ENCODE measurements around the gene WNT9B.

The WNT9B gene

DNA sequence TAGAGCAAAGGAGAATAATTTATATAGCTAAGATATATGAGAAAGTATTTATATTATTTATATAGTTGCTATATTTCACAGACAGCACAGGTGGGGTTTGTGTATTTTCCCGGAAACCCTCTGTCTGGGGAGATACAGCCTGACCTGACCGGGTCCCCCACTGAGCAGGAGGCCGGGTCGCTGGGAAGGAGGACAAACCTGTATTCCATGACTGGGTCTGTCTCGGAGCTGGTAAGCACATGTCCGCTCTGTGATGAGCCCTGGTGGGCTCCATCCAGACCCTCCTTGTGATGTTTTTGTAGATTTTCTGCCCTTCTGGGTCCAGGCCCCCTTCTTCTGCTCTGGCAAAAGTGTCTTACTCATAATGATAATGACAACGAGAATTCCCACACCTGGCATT is 27.7 kb downstream of the WNT9B start:
- in situ Hi-C loops (cut with MboI; ENCODE audit: low sequenced_read_pairs): no loop called here

DNA sequence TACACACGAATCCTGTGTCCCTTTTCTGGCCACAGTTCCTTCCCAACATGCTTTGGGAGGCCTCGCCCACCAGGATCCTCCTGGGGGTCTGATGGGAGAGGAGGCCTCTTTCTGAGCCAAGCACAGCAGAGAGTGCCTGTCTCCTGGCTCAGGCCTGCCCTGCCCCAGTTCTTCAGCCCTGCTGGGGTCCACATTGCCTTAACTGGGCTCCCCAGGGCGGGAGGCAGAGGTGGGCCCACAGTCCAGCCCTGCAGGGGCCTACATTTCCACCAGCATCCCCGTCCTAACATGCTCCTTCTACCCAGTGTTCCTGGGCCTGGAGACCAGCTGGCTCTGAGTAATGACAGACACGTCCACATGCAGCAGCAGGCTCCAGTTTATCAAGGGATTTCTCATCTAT is 29.6 kb downstream of the WNT9B start:
- in situ Hi-C loops (cut with MboI; ENCODE audit: low sequenced_read_pairs): no loop called here

DNA sequence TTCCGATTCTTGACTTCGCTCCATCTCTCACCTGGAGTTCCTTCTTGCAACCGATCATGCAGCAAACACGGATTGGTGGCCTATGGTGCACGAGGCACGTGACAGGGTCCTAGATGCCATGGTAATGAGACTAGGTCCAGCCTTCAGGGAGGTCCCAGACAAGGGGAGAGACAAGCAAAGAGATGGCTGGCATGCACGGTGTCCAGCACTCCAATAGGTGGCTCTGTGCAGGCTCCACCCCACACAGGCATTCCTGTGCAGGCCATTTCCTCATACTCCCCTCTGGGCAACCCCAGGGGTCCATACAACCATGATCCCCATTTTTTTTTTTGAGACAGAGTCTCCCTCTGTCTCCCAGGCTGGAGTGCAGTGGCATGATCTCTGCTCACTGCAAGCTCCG is 31.3 kb downstream of the WNT9B start:
- in situ Hi-C loops (cut with MboI; ENCODE audit: low sequenced_read_pairs): no loop called here

DNA sequence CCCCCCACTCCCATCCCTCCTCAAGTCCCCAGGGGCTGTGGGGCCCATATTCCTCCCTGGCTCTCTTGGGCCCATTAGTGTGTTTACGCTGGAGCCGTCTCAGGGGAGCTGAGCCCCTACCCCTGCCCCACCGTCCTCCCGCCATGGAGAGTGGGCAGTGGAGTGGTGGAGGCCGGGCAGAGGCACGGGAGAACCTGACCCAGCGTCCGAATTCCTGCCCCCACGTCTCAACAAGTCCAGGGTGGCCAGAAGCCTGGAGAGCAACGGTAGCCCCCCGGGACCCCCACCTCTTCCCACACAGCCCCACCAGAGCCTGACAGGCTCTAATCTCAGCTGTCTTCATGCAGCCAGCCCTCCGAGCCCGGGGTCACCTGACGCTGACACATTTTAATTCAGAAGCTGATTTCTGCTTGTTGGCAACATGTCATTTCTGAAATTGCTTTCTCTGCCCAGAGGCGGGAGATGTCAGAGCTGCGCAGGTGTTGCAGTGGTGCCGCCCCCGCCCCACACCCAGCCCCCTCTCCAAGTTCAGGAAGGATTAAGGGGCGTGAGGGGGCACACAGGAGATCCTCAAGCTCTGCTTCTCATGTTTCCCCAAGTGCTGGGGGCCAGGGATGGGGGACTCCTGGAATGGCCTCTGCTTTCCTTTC is 32.6 kb downstream of the WNT9B start:
- in situ Hi-C loops (cut with MboI; ENCODE audit: low sequenced_read_pairs): no loop called here

DNA sequence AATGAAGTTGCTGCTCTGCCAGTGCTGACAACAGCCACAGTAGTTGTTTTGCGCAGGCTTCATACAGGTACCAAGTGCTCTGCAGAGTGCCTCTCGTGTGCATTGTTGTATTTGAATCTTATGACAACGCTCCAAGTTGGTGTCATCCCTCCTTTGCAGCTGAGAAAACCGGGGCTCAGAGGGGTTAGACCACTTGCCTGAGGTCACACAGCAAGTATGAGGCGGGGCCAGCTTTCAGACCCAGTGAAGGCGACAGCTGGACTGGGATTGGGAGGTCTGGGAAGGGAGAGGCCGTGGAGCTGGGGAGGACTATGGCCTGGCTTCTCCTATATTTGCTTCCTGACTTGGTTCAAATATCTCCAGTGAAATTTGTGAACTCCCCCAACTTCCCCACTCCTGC is 33.2 kb downstream of the WNT9B start:
- in situ Hi-C loops (cut with MboI; ENCODE audit: low sequenced_read_pairs): no loop called here

DNA sequence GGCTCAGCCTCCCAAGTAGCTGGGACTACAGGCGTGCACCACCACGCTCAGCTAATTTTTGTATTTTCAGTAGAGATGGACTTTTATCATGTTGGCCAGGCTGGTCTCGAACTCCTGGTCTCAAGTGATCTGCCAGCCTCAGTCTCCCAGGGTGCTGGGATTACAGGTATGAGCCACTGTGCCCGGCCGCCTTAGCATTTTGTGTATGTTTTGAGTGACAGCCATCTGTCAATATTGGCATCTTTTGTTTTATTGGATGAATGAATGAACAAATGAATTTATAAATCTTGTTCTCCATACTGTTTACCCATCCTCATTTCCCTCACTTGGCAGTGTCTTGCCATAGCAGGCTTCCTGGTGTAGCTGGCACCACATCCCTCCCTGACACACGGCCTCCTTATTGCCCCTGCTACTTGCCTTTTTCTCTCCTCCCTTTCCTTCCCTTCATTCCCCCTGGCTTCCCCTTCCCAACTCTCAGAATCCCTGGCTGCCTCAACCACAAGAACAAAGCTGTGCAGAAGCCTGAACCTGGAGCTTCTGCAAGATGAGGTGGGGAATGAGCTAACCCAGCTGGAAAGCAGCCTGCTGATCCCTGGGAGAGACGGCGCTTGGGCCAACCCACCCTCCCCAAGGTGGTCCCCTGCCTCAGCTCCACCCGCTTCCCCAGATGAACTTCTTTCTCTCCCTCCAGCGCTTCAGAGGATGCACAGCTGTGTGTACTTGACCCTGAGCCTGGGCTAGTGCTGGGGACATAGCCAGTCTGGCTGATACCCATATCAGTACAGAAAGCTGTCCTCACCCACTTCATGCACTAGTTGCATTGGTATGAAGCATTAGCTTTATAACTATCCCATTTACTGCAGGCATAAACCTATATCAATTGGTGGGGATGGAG is 34.3 kb downstream of the WNT9B start:
- in situ Hi-C loops (cut with MboI; ENCODE audit: low sequenced_read_pairs): no loop called here

DNA sequence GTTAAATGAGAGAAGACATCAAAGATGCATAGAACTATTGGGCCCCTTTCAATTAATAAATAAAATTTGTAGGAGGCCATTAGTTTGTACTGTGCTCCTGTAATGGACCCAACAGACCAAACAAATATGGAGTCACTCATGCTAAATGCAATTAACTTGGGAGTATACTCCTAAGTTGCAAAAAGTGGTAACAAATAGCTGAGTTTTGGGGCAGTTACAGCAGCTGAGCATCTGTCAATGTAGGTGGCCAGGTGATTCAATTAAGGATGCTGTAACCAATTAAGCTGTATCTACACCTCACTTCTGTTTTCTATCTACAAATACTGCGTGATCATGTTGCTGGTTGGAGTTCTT is 34.9 kb downstream of the WNT9B start:
- in situ Hi-C loops (cut with MboI; ENCODE audit: low sequenced_read_pairs): no loop called here

DNA sequence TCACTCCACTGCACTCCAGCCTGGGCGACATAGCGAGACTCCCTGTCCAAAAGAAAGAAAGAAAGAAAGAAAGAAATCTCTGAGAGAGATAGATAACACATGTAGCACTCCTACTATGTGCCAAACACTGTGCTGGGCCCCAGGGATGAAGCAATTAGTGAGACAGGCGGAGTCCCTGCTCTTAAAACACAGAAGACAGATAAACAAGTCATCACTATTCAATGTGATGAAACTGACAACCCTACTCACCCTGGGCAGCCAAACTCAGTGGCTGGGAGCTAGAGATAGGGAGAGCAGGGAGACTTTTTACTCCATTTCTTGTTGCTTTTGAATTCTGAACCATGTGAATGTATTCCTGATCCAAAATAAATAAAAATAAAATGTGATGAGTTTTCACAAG is 36.3 kb downstream of the WNT9B start:
- in situ Hi-C loops (cut with MboI; ENCODE audit: low sequenced_read_pairs): no loop called here

DNA sequence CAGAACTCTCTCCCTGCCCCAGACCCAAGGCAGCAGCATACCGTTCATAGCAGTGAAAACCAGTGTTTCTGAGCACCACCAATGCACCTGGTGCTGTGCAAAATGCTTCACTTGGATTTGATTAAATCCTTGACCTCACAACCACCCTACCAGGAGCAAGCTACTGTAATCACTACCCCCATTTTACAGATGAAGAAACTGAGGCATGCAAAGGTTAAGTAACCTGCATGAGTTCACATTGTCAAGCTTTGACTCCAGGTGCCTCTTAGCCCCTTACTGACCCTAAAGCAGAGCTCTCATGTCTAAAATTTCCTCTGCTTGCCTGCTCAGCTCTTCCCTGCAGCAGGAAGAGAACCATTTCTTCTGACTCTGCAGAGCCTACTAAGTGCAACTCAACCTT is 37.3 kb downstream of the WNT9B start:
- in situ Hi-C loops (cut with MboI; ENCODE audit: low sequenced_read_pairs): no loop called here

DNA sequence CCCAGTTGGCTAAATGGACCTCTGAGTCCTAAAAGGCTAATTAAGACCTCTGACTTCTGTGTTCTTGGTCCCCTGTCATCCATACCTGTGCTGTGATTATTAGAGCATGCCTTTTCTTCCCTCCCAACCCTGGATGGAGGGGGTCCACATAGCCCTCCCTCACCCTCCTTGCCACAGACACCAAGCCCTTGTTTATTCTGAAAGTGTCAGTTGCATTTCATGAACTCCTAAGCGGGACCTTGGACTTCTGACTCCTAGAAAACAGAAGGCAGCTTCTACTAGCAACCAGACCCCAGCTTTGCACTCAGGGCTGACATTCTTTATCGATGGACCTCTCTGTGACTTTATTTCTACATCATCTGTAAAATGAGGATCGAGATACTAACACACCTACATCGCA is 38.1 kb downstream of the WNT9B start:
- in situ Hi-C loops (cut with MboI; ENCODE audit: low sequenced_read_pairs): no loop called here

DNA sequence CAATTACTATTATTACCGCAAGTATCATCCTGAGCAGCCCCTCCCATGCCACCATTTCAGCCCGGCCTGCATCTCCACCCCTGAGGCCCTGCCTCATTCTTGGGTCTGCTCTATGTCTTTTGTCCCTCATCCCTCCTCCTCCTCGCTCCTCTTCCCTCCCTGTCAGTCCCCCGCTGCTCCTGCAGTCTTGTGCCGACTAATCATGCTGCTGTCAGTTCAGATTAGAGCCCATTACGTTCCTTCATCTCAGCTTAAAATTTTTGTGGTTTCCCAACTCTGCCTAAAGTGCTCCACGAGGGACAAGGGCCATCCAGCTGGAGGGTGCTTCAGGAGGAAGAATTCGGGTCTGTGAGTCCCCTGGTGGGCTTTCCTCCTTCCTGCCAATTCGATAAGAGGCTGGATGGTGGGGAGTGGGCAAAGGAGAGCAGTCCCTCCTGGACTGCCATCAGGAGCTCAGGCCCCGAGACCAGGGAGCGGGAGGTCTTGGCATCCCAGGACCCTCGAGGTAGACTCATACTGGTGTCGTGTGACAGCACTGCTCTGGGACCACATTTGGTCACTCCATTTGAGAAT is 38.7 kb downstream of the WNT9B start:
- in situ Hi-C loops (cut with MboI; ENCODE audit: low sequenced_read_pairs): no loop called here

DNA sequence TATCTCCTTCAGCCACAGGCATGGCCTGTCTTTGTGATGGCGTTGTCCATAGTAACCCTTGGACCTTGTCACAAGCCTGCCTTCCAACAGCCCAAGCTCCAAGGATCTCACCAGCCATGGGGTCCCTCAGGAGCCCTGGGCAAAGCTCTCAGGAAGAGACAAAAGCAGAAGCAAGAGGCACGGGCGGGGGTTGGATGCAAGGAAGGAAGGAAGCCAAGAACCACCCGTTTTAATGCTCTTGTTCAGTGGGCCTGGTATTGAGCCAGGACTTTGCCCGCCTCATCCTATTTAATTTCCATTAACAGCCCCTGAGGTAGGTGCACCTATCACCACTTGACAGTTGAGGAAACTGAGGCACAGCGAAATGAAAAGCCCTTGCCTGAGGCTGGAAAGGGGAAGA is 39.3 kb downstream of the WNT9B start:
- in situ Hi-C loops (cut with MboI; ENCODE audit: low sequenced_read_pairs): no loop called here

DNA sequence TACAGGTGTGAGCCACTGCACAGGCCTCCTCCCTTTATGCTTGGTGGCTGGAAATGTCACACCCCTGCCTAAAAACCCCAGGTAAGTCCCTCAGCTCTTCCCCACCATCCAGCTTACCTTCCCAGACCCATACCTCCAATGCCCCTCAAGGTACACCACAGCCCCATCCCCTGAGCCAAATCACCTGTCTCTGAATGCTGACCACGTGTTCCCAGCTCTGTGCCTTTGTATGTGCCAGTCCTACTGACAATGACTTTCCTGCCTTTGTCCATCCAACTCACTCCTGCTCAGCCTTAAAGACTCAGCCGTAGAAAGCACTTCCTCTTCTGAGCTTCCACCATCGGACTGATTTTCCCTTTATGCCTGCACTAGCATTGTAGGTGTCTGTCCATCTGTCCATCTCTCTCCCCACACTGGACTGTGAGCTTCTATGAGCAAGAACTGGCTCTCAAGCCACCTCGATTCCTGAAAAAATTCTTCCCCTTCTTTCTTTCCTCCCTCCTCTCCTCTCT is 40.9 kb downstream of the WNT9B start:
- in situ Hi-C loops (cut with MboI; ENCODE audit: low sequenced_read_pairs): no loop called here

DNA sequence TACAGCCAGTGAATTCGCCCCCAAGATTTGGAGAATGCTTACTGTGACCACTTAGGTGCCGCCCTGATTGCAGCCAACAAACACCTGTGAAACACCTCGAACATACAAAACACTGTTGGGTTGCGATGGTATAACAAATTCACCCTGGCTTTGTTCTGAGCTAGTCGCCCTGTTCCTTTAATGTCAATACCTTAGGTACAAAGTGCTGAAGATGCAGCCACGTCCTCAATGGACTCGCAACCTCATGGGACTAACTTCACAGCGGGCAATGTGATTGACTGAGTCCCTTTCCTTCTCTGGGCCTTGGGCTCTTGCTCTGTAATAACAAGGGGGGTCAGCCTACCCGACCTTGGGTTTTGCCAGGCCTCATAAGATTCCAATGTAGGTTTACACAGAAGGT is 42.6 kb downstream of the WNT9B start:
- in situ Hi-C loops (cut with MboI; ENCODE audit: low sequenced_read_pairs): no loop called here

DNA sequence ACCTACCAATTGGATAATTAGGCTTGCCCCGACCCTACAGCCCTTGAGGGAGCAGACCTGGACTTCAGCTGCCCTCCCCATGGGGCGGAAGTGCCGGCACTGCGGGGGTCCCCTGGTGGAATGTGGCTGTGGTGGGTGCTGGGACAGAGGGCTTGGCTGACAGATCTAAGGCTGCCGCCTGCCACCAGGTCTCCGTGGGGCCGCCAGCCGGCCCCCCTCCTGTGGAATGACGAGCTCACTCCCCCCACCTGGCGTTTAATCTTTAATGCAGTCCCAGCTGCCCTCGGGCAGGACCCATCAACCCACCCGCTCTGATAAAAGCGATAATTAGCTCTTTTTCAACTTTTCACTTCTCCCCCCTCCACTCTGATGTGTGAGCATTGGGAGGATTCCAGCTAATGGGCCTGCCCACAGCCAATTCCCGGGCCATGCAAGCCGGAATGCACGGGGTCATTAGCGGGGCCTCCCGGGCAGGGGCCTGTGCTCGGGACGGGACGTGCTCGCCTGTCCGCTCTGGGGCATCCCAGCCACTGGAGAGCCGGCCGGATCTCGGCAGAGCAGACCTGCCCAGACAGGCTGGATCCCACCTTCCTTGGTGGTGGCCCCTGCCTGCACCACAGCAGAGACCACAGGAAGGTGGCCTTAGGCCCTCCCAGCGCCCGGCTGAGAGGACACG is 43.2 kb downstream of the WNT9B start:
- in situ Hi-C loops (cut with MboI; ENCODE audit: low sequenced_read_pairs): no loop called here

DNA sequence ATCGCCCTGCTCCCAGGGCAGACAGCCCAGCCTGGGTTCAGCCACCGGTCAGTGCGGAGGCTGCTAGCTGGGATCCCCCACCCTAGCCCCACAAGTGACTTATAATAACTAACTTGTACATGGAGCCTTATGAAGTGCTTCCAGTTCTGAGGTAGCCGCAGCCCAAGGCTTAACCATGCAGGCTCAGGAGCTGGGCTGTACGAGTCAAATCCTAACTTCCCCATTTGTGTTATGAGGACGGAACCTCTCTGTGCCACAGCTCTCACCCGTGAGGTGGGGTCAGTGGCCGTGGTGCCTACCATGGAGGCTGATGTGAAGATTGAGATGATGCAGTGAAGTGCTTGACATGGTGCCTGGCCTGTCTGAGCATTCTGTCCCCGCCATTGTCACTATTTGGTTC is 43.8 kb downstream of the WNT9B start:
- in situ Hi-C loops (cut with MboI; ENCODE audit: low sequenced_read_pairs): no loop called here

DNA sequence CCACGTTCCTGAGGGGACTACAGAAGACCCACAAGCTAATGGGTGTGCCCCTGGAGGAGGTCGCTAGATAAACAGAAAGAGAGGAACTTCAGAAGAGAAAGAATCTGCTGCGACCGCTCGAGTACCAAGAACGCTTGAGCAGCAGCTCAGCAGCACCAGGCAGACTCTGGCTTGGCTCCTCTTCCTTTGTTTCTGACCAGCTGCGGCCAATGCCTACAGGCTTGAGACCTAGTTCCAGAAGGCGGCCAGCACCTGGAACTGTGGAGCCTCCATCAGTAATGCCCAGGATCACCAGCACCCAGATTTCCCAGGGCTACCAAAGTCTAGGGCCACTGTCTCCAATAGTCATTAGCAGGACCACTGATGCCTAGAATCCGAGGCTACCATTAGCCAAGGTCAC is 45.6 kb downstream of the WNT9B start:
- in situ Hi-C loops (cut with MboI; ENCODE audit: low sequenced_read_pairs): no loop called here

DNA sequence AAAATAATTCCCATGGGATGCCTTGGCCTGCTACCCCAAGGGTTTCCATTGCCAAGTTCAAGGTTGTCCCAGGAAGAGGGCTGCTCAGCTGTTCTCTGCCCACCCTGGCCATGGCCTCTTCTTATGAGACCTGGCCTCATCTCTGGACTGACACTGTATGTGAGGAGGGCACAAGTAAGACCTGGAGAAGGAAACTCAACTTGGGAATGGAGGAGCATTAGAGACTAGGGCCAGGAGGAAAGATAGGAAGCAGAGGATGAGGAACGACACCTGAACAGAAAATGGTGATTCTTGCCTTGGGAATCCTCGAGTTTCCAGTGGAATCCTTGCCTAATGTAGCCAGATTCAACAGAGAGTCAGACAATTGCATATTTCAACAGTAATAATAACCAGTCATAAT is 47.0 kb downstream of the WNT9B start:
- in situ Hi-C loops (cut with MboI; ENCODE audit: low sequenced_read_pairs): no loop called here

DNA sequence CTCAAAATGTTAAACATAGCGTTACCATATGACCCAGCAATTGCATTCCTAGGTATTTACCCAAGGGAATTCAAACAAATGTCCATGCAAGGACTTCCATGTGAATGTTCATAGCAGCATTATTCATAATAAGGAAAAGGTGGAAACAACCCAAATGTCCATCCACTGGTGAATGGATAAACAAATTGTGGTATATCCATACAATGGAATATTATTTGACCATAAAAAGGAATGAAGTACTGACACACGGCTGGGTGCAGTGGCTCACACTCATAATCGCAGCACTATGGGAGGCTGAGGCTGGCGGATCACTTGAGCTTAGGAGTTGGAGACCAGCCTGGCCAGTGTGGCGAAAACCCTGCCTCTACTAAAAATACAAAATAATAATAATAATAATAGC is 47.5 kb downstream of the WNT9B start:
- in situ Hi-C loops (cut with MboI; ENCODE audit: low sequenced_read_pairs): no loop called here

DNA sequence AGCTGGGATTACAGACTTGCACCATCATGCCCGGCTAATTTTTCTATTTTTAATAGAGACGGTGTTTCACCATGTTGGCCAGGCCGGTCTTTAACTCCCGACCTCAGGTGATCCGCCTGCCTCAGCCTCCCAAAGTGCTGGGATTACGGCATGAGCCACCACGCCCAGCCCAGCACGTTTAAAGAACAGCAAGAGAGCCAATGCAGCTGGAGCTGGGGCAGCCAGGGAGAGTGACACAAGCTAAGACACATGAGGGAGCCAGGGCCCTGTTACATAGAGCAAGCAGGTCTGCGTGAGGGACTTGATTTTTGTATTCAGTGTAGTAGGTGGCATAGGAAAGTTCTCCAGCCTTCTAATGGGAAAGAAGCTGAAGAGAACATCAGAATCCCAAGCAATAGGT is 49.9 kb downstream of the WNT9B start:
- in situ Hi-C loops (cut with MboI; ENCODE audit: low sequenced_read_pairs): no loop called here
